ENCODE measurements around the gene CSAD. TPM values are rescaled to one million over a fixed set of nuclear protein-coding genes. Genes with fewer than 3 reads are reported as not detected.

The CSAD gene
- total and polyA plus RNA-seq, 2 of the 13 experiments (the other 11 are each of a cell fraction or from before 2014, with no cell fraction given): 7.2 to 23.5 TPM

DNA sequence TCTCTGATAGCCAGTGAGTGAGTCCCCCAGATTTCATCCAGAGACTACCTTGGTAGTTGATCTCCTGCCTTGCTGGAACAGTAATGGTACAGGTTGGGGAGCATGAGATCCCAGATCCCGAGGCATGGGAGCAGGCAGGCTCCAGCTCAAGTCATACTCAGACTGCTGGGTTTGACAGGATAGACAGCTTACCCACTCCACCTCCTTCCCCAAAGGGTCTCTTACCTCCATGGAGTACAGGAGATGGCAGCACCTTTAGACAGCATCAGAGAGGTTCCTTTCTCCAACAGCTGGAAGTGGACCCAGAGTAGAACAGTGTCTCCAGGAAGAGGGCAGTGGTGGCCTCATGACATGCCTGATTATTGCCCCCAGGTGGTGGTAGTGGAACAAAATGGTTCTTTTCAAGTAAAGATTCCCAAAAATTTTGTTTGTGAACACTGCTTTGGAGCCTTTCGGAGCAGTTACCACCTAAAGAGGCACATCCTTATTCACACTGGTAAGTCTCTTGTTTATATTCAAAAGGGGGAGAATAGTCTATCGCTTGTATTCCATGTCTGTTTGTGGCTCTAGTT lies 4.9 kb upstream of the CSAD start:
- Histone ChIP-seq H3K9me3 (ENCODE audit: low read length) (no peaks in the 10 kb centered on the region), H3K4me2 (ENCODE audit: low read depth, low read length) (no peak overlapping the region), H3K4me3 (replicated peaks in 1 of 3; ENCODE audit: insufficient read depth in 1 of 3, low read depth in 2 of 3, low read length in 3 of 3) (no peak overlapping the region), H3K9ac (ENCODE audit: insufficient read depth, low read depth, low read length) (no peak overlapping the region), H4K20me1 (ENCODE audit: insufficient read depth, low read length) (peaks cover 15% of the 10 kb centered on the region), H3K79me2 (ENCODE audit: insufficient read depth, low read length) (peaks cover 29% of the 10 kb centered on the region), H3K36me3 (replicated peaks in 1 of 2; ENCODE audit: control insufficient read depth in 1 of 2, insufficient read depth in 2 of 2, low read length in 2 of 2) (peaks cover 30 to 69% of the 10 kb centered on the region in 2 experiments), H2AFZ (ENCODE audit: low read length) (no peak overlapping the region), H3K27me3 (ENCODE audit: control insufficient read depth in 1 of 2, insufficient read depth in 2 of 2, low read length in 2 of 2) (no peaks in the 10 kb centered on the region), H3K4me1 (ENCODE audit: insufficient read depth, low read length) (peaks cover 39% of the 10 kb centered on the region), H3K27ac (ENCODE audit: extremely low read length, insufficient read depth, low read length) (no peak overlapping the region)
- BruUV-seq (replicated peaks): no TSS peak
- no peak for FAIRE-seq
- DNase-seq (ENCODE audit: low spot score): no peak
- WGBS (ENCODE audit: low lambda C conversion rate): 97% methylated on average over 2 of the region's 3 CpGs
- POLR2A ChIA-PET: interaction anchor here (1.7 kb wide), 1 partner anchor 11 kb away, joined by 4 read pairs; no protein-coding TSS in a partner anchor
- CTCF ChIA-PET (ENCODE audit: low intra/inter-chr PET ratio, low total read pairs): no interaction called here
- no peak for TF ChIP-seq MAFG (CRISPR knock-in tag; IDR thresholded peaks at IDR 0.05)
- TF ChIP-seq CTCF (CRISPR knock-in tag; IDR thresholded peaks at IDR 0.05): peak; percentile 11; the same call in 1 of the 2 replicates
- peak; percentile 17; the same call in 1 of the 2 replicates for TF ChIP-seq STAG1 (CRISPR knock-in tag; IDR thresholded peaks at IDR 0.05)
- TF ChIP-seq, protein P1, sequence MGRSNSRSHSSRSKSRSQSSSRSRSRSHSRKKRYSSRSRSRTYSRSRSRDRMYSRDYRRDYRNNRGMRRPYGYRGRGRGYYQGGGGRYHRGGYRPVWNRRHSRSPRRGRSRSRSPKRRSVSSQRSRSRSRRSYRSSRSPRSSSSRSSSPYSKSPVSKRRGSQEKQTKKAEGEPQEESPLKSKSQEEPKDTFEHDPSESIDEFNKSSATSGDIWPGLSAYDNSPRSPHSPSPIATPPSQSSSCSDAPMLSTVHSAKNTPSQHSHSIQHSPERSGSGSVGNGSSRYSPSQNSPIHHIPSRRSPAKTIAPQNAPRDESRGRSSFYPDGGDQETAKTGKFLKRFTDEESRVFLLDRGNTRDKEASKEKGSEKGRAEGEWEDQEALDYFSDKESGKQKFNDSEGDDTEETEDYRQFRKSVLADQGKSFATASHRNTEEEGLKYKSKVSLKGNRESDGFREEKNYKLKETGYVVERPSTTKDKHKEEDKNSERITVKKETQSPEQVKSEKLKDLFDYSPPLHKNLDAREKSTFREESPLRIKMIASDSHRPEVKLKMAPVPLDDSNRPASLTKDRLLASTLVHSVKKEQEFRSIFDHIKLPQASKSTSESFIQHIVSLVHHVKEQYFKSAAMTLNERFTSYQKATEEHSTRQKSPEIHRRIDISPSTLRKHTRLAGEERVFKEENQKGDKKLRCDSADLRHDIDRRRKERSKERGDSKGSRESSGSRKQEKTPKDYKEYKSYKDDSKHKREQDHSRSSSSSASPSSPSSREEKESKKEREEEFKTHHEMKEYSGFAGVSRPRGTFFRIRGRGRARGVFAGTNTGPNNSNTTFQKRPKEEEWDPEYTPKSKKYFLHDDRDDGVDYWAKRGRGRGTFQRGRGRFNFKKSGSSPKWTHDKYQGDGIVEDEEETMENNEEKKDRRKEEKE (IDR thresholded peaks at IDR 0.05): no peak
- no peak for TF ChIP-seq ZNF460 (CRISPR knock-in tag; IDR thresholded peaks at IDR 0.05; ENCODE audit: borderline replicate concordance)
- in situ Hi-C loops (cut with HindIII; ENCODE audit: extremely low pct_ligation_motif_present, low pct_unique_long_range_greater_than_20kb): no loop called here
- intact Hi-C loops (cut with micrococcal nuclease; ENCODE audit: unreplicated experiment): no loop called here
- no peak for ATAC-seq

Measured in HepG2 (cell line).